SU-DHL-6 (cell line): ENCODE results near the gene CDC45.

Experiments
- CTCF ChIP-seq: fragments of 200-600 bp; sonication (generic); IDR thresholded peaks from one replicate; pipeline ENCODE4 v1.5.1; 2017; ENCODE audit warnings: antibody characterized with exemption, mild to moderate bottlenecking, low read length, moderate library complexity; ENCODE audit not compliant: insufficient read depth, poor library complexity, severe bottlenecking
- EZH2phosphoT487 ChIP-seq: fragments of 200-600 bp; sonication (generic), shearing (Covaris generic); conservative IDR thresholded peaks from 2 replicates; pipeline ENCODE4 v1.6.1; 2018; ENCODE audit warnings: mild to moderate bottlenecking, antibody characterized with exemption, low read length, moderate library complexity, mixed read lengths

- TF ChIP-seq CTCF (no peak), EZH2phosphoT487 (no peak)
Measured at GRCh38 chr22:19471572-19471971, 8.1 kb upstream of the CDC45 start.
